Activated B cell treated with CpG ODN at 0.5 μM for 24 hours (primary cell): ENCODE results near the gene TBC1D8. TPM values are rescaled to one million over a fixed set of nuclear protein-coding genes. Genes with fewer than 3 reads are reported as not detected.

Experiments used
- ATAC-seq: fragments of 200-7000 bp; cut with Tn5 transposase; one replicate; pipeline ENCODE4 v1.10.0; 2021; ENCODE audit warnings: low read depth, mild to moderate bottlenecking, moderate library complexity
- CTCF ChIA-PET: fragments of 350-600 bp; sonication (Branson Sonifier 250); formaldehyde crosslinking; loops from one replicate; lab custom pipeline; 2021; ENCODE audit warnings: antibody characterized with exemption; lab: Charles Lee
- POLR2A ChIA-PET: fragments of 350-600 bp; sonication (Branson Sonifier 250); formaldehyde crosslinking; loops from one replicate; lab custom pipeline; 2021; ENCODE audit warnings: antibody characterized with exemption; lab: Charles Lee
- DNase-seq: peaks from one replicate; pipeline ENCODE4 v3.0.0; 2022
- H3K27ac Mint-ChIP-seq: one replicate; pipeline ENCODE4 v1.8.0; 2020; ENCODE audit warnings: mixed read lengths
- H3K27me3 Mint-ChIP-seq: one replicate; pipeline ENCODE4 v1.8.0; 2021; ENCODE audit warnings: mixed read lengths
- H3K36me3 Mint-ChIP-seq: one replicate; pipeline ENCODE4 v1.8.0; 2021; ENCODE audit warnings: low read depth, mixed read lengths
- H3K4me1 Mint-ChIP-seq: one replicate; pipeline ENCODE4 v1.8.0; 2021; ENCODE audit warnings: mixed read lengths
- H3K4me3 Mint-ChIP-seq: one replicate; pipeline ENCODE4 v1.8.0; 2020; ENCODE audit warnings: mild to moderate bottlenecking, mixed read lengths
- H3K9me3 Mint-ChIP-seq: one replicate; pipeline ENCODE4 v1.8.0; 2020; ENCODE audit warnings: mixed read lengths
- intact Hi-C: fragments of 100-400 bp; cut with micrococcal nuclease; formaldehyde crosslinking; loops from one replicate; pipeline ENCODE4 v1.15.1; 2024
- total RNA-seq: library from RNA; stranded (reverse); gene quantifications from 2 replicates; pipeline ENCODE4 v1.2.3, GENCODE V29; 2022
- TF ChIP-seq, protein P1 (sequence below): fragments of 200-600 bp; IDR thresholded peaks from one replicate; pipeline ENCODE4 v1.8.0; 2022; ENCODE audit warnings: antibody characterized with exemption, mild to moderate bottlenecking

TBC1D8 gene
- total RNA-seq, 1 donor from 2014 or later, result 4.7 TPM

GRCh38 chr2:101087638-101088037, 63.5 kb downstream of the TBC1D8 start:
- H3K27ac Mint-ChIP-seq, result no peak overlapping the region
- ATAC-seq, result no peak
- no peaks in the 10 kb centered on the region for H3K9me3 Mint-ChIP-seq
- H3K4me1 Mint-ChIP-seq, result peaks cover 9% of the 10 kb centered on the region
- H3K4me3 Mint-ChIP-seq, result no peak overlapping the region
- no peaks in the 10 kb centered on the region for H3K36me3 Mint-ChIP-seq
- CTCF ChIA-PET, result interaction anchor here (1.0 kb wide), 1 partner anchor 75 kb away, joined by 3 read pairs; no protein-coding TSS in a partner anchor
- POLR2A ChIA-PET, result interaction anchor here (0.5 to 0.7 kb wide), 3 partner anchors 75 to 458 kb away, joined by 3 to 6 read pairs (median 4); no protein-coding TSS in a partner anchor
- no peaks in the 10 kb centered on the region for H3K27me3 Mint-ChIP-seq
- TF ChIP-seq, protein P1, sequence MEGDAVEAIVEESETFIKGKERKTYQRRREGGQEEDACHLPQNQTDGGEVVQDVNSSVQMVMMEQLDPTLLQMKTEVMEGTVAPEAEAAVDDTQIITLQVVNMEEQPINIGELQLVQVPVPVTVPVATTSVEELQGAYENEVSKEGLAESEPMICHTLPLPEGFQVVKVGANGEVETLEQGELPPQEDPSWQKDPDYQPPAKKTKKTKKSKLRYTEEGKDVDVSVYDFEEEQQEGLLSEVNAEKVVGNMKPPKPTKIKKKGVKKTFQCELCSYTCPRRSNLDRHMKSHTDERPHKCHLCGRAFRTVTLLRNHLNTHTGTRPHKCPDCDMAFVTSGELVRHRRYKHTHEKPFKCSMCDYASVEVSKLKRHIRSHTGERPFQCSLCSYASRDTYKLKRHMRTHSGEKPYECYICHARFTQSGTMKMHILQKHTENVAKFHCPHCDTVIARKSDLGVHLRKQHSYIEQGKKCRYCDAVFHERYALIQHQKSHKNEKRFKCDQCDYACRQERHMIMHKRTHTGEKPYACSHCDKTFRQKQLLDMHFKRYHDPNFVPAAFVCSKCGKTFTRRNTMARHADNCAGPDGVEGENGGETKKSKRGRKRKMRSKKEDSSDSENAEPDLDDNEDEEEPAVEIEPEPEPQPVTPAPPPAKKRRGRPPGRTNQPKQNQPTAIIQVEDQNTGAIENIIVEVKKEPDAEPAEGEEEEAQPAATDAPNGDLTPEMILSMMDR, result no peak
- intact Hi-C loops, result no loop called here
- no peak for DNase-seq

DNA sequence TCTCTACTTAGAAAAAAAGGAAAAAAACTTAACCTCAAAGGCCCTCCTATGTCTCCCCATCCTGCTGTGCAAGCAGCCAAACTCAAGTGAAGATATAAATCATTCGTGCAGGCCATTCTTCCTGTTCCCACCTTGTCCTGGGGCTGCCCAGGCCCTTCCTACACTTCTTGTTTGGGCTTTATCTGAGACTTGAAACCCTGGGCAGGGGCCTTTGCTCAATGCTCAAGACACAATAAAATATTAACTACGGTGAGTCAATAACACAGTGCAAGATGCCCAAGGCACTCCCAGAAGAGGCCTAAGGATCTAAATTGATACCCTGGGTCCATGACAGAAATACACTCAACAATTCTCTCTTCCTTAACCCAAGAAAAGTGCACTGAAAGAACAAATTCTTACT, 67.6 kb downstream of the TBC1D8 start:
- TF ChIP-seq, protein P1, result no peak
- intact Hi-C loops, result no loop called here
- Mint-ChIP-seq H3K27me3 (peaks cover 3% of the 10 kb centered on the region), H3K4me3 (no peak overlapping the region), H3K36me3 (no peaks in the 10 kb centered on the region), H3K27ac (no peak overlapping the region), H3K9me3 (no peaks in the 10 kb centered on the region), H3K4me1 (no peaks in the 10 kb centered on the region)
- no peak for ATAC-seq
- DNase-seq, result no peak
- ChIA-PET POLR2A (no interaction called here), CTCF (no interaction called here)

DNA sequence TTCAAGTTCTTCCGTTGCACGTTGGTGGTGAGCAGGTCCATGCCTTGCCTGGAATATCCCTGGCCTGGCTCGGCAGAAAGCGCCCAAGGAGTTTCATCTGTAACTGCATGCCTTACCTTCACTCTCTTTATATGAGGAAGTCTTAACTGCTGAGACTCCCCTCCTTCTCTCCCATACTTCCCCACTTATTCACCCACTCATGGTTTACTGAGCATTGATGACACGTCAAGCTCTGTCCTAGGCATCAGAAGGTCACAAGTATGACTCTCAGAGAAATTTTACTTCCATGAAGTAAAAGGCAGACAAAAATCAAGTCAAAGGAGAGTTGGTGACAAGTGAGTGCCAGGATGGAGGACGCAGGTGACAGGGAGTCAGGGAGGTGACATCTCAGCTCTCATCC, 68.2 kb downstream of the TBC1D8 start:
- Mint-ChIP-seq H3K9me3 (no peaks in the 10 kb centered on the region), H3K4me1 (no peaks in the 10 kb centered on the region), H3K36me3 (no peaks in the 10 kb centered on the region), H3K27ac (no peak overlapping the region), H3K4me3 (no peak overlapping the region), H3K27me3 (peaks cover 3% of the 10 kb centered on the region)
- intact Hi-C loops, result no loop called here
- POLR2A ChIA-PET, result no interaction called here
- DNase-seq (no peak), ATAC-seq (no peak)
- CTCF ChIA-PET, result no interaction called here
- TF ChIP-seq, protein P1, result no peak

DNA sequence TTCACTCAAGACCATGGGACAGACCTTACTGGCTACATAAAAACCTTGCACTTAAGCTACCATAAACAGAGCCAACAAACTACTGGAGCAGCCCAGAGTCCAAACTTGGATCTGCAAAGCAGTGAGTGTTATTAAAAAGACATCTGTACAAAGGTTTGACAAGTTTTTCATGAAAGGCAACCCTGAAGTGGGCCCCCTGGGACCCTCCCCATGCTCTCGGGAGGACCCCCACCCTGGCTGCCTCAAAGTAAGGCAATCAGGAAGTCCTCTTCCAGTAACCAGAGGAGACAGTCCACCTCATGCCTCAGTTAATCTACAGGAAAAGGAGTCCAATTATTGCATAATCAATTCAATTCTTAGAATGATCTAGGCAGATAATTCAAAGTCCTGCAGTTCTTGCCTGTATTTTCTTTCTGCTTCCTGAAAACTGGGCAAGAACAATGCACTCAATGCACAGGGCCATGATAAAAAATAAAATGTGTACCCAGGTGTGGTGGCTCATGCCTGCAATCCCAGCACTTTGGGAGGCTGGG, 69.7 kb downstream of the TBC1D8 start:
- ATAC-seq (no peak), DNase-seq (no peak)
- no peaks in the 10 kb centered on the region for H3K36me3 Mint-ChIP-seq
- H3K27me3 Mint-ChIP-seq, result peaks cover 5% of the 10 kb centered on the region
- H3K4me1 Mint-ChIP-seq, result no peaks in the 10 kb centered on the region
- no peaks in the 10 kb centered on the region for H3K9me3 Mint-ChIP-seq
- ChIA-PET POLR2A (no interaction called here), CTCF (no interaction called here)
- TF ChIP-seq, protein P1, result no peak
- H3K4me3 Mint-ChIP-seq, result no peak overlapping the region
- intact Hi-C loops, result no loop called here
- H3K27ac Mint-ChIP-seq, result no peak overlapping the region

DNA sequence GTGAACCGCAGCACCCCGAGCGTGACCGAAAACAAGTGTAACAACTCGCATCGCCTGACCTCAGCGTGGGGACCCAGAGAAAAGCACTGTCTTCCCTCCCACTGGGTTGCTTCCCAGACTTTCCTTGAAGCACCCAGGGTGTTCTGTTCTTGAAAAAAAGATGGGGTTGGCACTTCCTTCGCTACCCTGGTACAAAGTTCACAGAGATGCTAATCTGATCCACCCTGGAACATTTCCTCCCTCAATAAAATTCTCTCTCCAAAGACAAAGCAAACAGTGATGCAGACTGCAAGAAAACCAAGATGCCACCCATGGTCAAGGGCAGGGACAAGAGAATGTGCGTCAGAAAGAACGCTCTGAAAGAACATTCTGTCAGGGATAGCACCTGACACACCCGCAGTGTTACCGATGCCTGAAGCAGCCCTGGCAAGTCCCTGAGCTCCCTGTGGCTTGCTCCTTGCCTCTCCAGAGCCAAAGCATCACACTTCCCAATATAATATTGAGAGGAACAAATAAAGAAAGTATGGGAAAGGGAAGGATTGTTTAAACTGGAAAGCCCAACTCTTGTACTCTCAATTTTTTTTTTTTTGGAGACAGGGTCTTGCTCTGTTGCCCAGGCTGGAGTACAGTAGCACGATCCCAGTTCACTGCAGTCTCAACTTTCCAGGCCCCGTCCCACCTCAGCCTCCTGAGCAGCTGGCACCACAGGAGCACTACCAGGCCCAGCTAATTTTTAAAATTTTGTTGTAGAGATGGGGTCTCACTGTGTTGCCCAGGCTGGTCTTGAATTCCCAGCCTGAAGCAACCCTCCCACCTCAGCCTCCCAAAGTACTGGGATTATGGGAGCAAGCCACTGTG, 70.7 kb downstream of the TBC1D8 start:
- Mint-ChIP-seq H3K9me3 (no peaks in the 10 kb centered on the region), H3K27ac (no peak overlapping the region), H3K27me3 (peaks cover 5% of the 10 kb centered on the region), H3K36me3 (no peaks in the 10 kb centered on the region), H3K4me3 (no peak overlapping the region), H3K4me1 (no peaks in the 10 kb centered on the region)
- ATAC-seq, result no peak
- DNase-seq, result no peak
- POLR2A ChIA-PET, result no interaction called here
- intact Hi-C loops, result no loop called here
- TF ChIP-seq, protein P1, result no peak
- CTCF ChIA-PET, result no interaction called here
